ENCODE data around the gene HOXD8. TPM values are rescaled to one million over a fixed set of nuclear protein-coding genes. Genes with fewer than 3 reads are reported as not detected.

HOXD8 gene
- total and polyA plus RNA-seq, 2 of the 8 experiments (the other 6 are each of a cell fraction or from before 2014, with no cell fraction given): not detected

GRCh38 chr2:176127774-176128072, 1.8 kb upstream of the HOXD8 start:
- no peaks in the 10 kb centered on the region for H3K79me2 ChIP-seq (ENCODE audit: control insufficient read depth in 1 of 2, insufficient read depth in 2 of 2, low read length in 2 of 2)
- no peak overlapping the region for H3K14ac ChIP-seq (ENCODE audit: insufficient read length)
- no peaks in the 10 kb centered on the region for H3K79me1 ChIP-seq (ENCODE audit: low read depth, low read length)
- FAIRE-seq (no peak), DNase-seq (ENCODE audit: low read depth in 1 of 2, low spot score in 2 of 2) (no peak)
- no peak overlapping the region for H4K5ac ChIP-seq (ENCODE audit: insufficient read length, low read depth, low read length)
- no peak overlapping the region for H2BK120ac ChIP-seq (replicated peaks; ENCODE audit: low read depth, low read length)
- no peak overlapping the region for H2AK5ac ChIP-seq (ENCODE audit: low read depth, low read length)
- no peak overlapping the region for H3K56ac ChIP-seq (replicated peaks; ENCODE audit: insufficient read length, low read depth, low read length)
- no peaks in the 10 kb centered on the region; a peak in 1 of 4 replicates for H3K9me3 ChIP-seq (ENCODE audit: insufficient read depth in 2 of 2, low read depth in 1 of 2, low read length in 1 of 2)
- H2BK20ac ChIP-seq (ENCODE audit: low read length): no peak overlapping the region
- H3K36me3 ChIP-seq (ENCODE audit: control insufficient read depth in 2 of 4, insufficient read depth in 4 of 4, low read length in 3 of 4): peaks cover 0 to 19% (median 0%) of the 10 kb centered on the region in 4 experiments; a peak in 1 of 8 replicates
- no peak overlapping the region for H3K23ac ChIP-seq (ENCODE audit: insufficient read length)
- no peak overlapping the region for H3K27ac ChIP-seq (ENCODE audit: low read depth, low read length)
- WGBS, 2 experiments (ENCODE audit: extremely low coverage in 1 of 2, insufficient coverage in 1 of 2, insufficient read length in 1 of 2, insufficient replicate concordance in 2 of 2, low coverage in 1 of 2, low lambda C conversion rate in 2 of 2, missing lambda C conversion rate in 1 of 2): 34% methylated on average over 4 of the region's 4 CpGs; no CpG with 5 or more reads in 1 of the 2 experiments
- H3K9ac ChIP-seq (replicated peaks in 1 of 4; ENCODE audit: extremely low read depth in 1 of 4, low read depth in 3 of 4, low read length in 3 of 4): no peak overlapping the region
- peaks cover 18 to 25% of the 10 kb centered on the region in 2 experiments for H4K20me1 ChIP-seq (replicated peaks in 1 of 2; ENCODE audit: control insufficient read depth in 1 of 2, insufficient read depth in 2 of 2, low read length in 2 of 2)
- H2BK15ac ChIP-seq (ENCODE audit: low read length): no peak overlapping the region
- POLR2A ChIA-PET (ENCODE audit: partially characterized antibody): no interaction called here
- H3K27me3 ChIP-seq (replicated peaks in 1 of 4; ENCODE audit: control insufficient read depth in 3 of 4, extremely low read depth in 1 of 4, insufficient read depth in 3 of 4, low read length in 3 of 4): peaks cover 94 to 100% (median 98%) of the 10 kb centered on the region in 4 experiments
- H3K4me2 ChIP-seq (ENCODE audit: insufficient read depth in 1 of 2, low read depth in 2 of 2, low read length in 2 of 2): peak overlapping the region in 1 of 2 experiments; percentile 70; a peak in 1 of 4 replicates
- CTCF ChIA-PET (ENCODE audit: partially characterized antibody): interaction anchor here (0.6 to 6.2 kb wide), 32 partner anchors 11 to 1548 kb away, joined by 3 to 72 read pairs (median 5); partner anchors contain the start of gene HOXD10
- no peak overlapping the region for H3K18ac ChIP-seq (ENCODE audit: extremely low read depth, low read length)
- H2AFZ ChIP-seq (ENCODE audit: low read length): no peak overlapping the region
- no peak overlapping the region for H4K91ac ChIP-seq (replicated peaks; ENCODE audit: insufficient read length, low read length)
- no peak overlapping the region for H3K4ac ChIP-seq (replicated peaks; ENCODE audit: insufficient read length, low read depth, low read length)
- H3K23me2 ChIP-seq (ENCODE audit: low read depth, low read length): peaks cover under 1% of the 10 kb centered on the region; the same call in 1 of the 2 replicates
- no peak overlapping the region for H4K8ac ChIP-seq (ENCODE audit: extremely low read depth, insufficient read depth, low read length)
- H3K4me1 ChIP-seq (replicated peaks in 1 of 4; ENCODE audit: control insufficient read depth in 3 of 4, insufficient read depth in 4 of 4, low read length in 3 of 4): peaks cover 0 to 11% (median 7%) of the 10 kb centered on the region in 4 experiments; a peak in 6 of 7 replicates
- TF ChIP-seq SP1 (IDR thresholded peaks at IDR 0.05; ENCODE audit: low read depth, low read length) (no peak), CBX8 (IDR thresholded peaks at IDR 0.05; ENCODE audit: borderline replicate concordance, low read depth, low read length) (peak; percentile 76; the same call in 1 of the 2 replicates)
- H2BK12ac ChIP-seq (ENCODE audit: low read depth, low read length): no peak overlapping the region
- no peak overlapping the region for H3K4me3 ChIP-seq (ENCODE audit: extremely low read depth in 1 of 4, insufficient read depth in 2 of 4, low read depth in 3 of 4, low read length in 4 of 4)
- H2BK5ac ChIP-seq (ENCODE audit: low read depth, low read length): no peak overlapping the region
